ENCODE data around the gene ERN2.

DNA sequence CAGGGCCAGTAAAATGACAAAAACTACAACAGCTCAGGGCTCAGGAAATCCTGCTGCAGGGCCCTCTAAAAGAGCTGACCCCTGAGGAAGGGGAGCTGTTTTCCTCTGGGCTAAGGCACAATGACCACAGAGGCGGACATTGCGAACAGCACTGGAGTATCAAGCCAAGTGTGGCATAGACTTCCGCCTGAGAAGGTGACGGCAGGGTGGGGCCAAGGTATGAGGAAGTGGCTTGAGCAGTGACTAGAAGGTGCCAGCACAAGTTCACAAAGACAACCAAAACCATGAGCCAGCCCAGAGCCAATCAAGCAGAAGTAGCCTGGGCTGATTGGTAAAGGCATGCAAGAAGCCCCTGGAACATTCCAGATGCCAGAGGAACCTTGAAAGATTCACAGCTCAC lies 13.9 kb downstream of the ERN2 start:
- TF ChIP-seq, protein P1, sequence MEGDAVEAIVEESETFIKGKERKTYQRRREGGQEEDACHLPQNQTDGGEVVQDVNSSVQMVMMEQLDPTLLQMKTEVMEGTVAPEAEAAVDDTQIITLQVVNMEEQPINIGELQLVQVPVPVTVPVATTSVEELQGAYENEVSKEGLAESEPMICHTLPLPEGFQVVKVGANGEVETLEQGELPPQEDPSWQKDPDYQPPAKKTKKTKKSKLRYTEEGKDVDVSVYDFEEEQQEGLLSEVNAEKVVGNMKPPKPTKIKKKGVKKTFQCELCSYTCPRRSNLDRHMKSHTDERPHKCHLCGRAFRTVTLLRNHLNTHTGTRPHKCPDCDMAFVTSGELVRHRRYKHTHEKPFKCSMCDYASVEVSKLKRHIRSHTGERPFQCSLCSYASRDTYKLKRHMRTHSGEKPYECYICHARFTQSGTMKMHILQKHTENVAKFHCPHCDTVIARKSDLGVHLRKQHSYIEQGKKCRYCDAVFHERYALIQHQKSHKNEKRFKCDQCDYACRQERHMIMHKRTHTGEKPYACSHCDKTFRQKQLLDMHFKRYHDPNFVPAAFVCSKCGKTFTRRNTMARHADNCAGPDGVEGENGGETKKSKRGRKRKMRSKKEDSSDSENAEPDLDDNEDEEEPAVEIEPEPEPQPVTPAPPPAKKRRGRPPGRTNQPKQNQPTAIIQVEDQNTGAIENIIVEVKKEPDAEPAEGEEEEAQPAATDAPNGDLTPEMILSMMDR (IDR thresholded peaks at IDR 0.05) = no peak
- TF ChIP-seq POLR2A (IDR thresholded peaks at IDR 0.05) = no peak

Measured in heart left ventricle (tissue), 13 donors.